Bone marrow (tissue), 2 donors: ENCODE results near the gene PUM1.
"Not testable (repeated sequence)": the region's sequence is repeated elsewhere in the genome, so short reads cannot be mapped to it uniquely, and the experiment has no call there.

Source experiments
- DNase-seq, 2 donors: peaks; one replicate each; lab custom pipeline; 2025; lab: John Stamatoyannopoulos, UW

Gene PUM1, protein sequence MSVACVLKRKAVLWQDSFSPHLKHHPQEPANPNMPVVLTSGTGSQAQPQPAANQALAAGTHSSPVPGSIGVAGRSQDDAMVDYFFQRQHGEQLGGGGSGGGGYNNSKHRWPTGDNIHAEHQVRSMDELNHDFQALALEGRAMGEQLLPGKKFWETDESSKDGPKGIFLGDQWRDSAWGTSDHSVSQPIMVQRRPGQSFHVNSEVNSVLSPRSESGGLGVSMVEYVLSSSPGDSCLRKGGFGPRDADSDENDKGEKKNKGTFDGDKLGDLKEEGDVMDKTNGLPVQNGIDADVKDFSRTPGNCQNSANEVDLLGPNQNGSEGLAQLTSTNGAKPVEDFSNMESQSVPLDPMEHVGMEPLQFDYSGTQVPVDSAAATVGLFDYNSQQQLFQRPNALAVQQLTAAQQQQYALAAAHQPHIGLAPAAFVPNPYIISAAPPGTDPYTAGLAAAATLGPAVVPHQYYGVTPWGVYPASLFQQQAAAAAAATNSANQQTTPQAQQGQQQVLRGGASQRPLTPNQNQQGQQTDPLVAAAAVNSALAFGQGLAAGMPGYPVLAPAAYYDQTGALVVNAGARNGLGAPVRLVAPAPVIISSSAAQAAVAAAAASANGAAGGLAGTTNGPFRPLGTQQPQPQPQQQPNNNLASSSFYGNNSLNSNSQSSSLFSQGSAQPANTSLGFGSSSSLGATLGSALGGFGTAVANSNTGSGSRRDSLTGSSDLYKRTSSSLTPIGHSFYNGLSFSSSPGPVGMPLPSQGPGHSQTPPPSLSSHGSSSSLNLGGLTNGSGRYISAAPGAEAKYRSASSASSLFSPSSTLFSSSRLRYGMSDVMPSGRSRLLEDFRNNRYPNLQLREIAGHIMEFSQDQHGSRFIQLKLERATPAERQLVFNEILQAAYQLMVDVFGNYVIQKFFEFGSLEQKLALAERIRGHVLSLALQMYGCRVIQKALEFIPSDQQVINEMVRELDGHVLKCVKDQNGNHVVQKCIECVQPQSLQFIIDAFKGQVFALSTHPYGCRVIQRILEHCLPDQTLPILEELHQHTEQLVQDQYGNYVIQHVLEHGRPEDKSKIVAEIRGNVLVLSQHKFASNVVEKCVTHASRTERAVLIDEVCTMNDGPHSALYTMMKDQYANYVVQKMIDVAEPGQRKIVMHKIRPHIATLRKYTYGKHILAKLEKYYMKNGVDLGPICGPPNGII

DNA sequence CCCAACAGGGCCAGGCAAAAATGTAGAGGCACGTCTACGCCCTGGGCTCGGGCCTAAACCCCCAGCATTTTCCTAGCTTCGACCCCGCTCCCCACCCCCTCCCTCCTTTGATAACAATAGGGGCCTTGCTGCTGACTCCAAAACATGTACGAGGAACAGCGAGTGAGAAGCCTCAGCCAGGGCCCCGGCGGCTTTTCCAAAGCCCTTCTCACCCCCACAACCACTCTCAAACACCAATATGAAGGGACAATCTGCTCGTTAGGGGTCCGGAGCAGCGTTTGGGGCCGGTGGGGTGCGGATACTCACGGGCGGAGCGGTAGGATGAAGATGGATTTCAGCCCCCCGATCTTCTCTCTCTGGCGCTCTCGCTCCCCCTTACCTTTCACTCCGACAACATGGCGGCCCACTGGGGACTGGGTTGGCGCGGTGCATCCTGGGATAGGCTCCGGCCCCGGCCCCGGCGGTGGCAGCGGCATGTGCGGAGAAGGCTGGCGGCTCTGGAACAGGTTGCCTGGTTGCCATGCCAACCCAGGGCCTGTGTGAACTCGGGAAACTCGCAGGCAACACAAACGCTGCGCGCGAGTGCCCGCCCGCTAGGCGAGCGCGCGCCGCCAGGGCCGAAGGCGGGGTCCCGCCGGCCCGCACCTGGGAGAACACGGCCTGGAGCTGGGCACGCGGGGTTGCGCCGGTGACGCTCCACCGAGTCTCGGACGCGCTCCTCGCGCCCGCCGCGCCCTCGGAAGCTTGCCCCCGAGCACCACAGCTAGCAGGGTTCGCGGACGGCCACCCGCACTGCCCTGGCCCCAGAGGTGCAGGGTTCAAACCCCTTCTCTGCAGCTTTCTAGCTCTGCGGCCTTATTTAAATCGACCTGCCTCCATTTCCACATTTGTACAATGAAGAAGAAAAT lies at the start of gene PUM1:
Gene PUM1, minus strand, starts transcription at position 408 of the 908 bp plus-strand sequence. CDS start 6,151 bp downstream, outside the sequence.
- peak; percentile 85 to 96 for DNase-seq

DNA sequence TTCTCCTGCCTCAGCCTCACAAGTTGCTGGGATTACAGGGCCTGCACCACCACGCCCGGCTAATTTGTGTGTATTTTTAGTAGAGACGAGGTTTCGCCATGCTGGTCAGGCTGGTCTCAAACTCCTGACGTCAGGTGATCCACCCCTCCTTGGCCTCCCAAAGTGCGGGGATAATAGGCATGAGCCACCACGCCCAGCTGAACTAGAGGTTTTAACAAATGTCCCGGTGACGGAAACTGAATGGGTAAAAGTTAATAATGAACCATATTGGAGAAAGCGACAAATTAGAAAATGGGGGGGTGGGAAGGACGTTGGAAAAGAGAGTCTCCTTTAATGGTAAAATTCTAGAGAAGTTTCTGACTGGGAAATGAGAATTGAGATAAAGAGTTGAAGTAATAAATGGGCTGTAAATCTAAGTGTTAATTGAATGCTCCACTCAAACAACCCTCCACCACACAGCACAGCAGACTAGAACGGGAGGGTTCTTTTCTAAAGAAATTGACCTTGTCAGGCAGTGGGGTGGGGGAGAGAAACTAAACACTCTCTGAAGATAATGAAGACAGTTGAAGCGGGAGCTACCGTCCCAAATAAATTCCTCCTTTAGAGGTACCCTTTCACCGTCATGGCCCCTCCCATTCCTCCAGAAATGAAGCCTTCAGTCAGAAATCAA lies 46.9 kb upstream of the PUM1 start:
- DNase-seq = no peak

DNA sequence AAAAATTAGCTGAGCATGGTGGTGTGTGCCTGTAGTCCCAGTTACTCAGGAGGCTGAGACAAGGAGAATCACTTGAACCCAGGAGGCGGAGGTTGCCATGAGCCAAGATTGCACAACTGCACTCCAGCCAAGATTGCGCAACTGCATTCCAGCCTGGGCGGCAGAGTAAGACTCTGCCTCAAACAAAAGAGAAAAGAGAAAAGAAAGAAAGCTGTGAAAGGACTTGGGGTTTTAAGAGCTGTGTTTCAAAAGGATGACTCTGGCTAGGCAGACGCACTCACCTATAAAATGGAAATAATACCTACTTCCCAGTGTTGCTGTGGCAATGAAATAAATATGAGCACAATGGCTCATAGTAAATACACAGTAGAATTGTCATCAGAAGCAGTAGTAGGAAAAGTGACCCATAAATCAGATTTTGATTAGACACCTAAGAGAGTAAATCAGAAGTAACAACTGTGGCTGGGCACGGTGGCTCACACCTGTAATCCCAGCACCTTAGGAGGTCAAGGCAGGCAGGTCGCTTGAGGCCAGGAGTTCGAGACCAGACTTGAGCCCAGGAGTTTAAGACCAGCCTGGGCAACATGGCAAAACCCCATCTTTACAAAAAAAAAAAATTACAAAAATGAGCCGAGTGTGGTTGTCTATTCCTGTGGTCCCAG lies 45.9 kb upstream of the PUM1 start:
- no peak for DNase-seq

DNA sequence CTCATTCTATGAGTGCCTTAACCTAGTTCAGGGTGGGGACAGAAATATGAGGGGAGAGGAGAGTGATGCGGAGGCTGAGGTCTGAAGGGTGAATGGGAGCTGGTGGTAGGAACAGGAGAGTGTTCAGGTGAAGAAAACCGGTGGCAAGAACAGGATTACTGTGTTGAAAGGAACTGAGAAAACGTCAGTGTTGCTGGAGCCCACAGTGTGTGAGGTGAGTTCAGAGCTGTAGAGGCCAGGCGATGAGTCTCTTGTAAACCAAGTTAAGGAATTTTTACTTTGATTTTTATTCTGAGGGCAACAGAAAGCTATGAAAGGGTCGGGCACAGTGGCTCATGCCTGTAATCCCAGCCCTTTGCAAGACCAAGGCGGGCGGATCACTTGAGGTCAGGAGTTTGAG lies 45.3 kb upstream of the PUM1 start:
- DNase-seq = no peak

DNA sequence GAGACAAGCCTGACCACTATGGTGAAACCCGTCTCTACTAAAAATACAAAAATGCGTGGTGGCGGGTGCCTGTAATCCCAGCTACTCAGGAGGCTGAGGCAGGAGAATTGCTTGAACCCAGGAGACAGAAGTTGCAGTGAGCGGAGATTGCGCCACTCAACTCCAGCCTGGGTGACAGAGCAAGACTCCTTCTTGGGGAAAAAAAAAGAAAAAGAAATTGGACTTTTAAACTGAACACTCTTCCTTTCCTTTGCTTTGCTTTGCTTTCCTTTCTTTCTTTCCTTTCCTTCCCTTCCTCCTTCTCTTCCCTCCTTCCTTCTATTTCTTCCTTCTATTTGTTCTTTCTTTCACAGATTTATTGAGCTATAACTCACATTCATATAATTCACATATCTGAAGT lies 43.3 kb upstream of the PUM1 start:
- DNase-seq = no peak

DNA sequence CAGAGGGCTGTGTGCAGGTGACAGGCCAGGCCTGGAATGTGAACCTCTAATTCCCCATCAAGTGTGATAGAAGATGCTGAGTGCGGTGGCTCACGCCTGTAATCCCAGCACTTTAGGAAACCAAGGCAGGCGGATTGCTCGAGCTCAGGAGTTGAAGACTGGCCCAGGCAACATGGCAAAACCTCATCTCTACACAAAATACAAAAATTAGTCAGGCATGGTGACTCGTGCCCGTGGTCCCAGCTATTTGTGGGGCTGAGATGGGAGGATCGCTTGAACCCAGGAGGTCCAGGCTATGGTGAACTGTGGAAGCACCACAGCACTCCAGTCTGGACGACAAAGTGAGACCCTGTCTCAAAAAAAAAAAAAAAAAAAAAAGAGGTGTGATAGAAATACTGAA lies 40.1 kb upstream of the PUM1 start:
- no peak for DNase-seq

DNA sequence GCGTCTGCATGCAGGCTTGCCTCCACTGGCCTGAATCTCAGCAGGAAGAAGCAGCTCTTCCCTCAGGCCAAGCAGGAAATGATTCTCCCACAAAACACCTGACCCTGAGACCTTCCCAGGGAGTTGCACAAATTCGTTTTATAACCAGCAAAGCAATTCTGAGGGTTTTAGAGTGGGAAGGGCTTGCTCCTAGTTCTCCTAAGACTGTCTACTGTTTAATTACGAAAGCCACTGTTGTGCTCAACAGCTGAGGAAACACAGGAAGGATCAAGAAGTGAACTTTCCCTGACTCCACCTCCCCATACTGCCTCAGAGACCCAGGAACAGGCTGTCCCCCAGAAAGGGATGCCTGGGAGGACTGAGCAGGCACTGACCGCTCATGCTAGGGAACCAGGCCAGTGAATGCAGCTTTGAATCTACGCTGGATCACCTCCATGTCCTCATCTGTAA lies 37.0 kb upstream of the PUM1 start:
- no peak for DNase-seq

DNA sequence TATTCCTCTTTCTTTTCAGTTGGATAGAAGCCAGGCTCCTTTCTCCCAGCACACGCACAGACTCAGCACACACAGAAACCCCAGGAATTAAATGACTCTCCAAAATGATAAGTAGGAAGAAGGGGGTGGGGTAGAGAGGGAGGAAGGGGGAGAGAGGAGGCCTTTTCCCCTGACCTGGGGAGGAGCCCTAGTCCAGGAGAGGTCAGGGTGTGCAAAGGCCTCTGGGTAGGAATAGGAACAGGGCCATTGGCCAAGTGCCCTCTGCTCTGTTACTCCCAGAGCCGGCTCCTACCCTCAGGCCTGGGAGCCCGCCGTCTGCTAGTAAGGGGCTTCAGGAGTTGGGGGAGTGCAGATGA lies 35.6 kb upstream of the PUM1 start:
- DNase-seq = no peak

DNA sequence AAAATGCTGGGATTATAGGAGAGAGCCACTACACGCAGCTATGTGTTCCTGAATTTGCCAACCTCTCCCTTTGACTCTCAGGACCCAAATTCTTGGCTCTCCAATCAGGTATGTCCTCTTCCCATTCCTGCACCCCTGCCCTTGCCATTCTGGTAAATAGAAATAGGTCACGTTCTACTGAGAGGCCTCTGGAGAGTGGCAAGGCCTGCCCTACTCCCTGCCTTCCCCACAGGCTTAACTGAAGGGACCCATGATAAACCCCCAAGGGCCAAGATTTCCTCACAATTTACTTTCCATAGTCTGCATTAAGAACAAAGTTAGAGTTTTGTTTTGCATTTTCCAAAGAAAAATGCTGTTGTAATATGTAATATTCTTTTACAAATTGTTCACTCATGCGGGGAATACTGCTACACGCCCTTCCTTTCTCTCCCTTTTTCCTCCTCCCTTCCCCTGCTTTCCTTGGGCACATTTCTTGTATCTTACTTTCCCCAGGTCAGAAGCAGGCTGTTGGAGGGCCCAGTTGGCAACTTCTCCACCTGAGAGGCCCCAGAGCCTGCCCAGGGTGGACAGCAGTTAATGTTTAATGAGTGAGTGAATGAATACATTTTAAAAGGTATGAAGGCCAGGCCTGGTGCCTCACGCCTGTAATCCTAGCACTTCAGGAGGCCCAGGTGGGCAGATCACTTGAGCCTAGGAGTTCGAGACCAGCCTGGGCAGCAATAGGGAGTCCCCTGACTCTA lies 33.9 kb upstream of the PUM1 start:
- DNase-seq = no peak

DNA sequence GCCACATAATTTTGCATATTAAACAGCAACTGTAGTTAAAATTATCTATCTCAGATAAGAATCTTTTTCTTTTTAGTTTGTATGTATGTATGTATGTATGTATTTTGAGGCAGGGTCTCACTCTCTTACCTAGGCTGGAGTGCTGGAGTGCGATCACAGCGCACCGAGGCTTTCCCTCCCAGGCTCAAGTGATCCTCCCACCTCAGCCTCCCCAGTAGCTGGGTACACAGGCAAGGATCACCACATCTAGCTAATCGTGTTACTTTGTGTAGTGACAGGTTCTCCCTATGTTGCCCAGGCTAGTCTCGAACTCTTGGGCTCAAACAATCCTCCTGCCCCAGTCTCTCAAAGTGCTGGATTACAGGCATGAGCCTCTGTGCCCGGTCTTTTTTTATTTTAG lies 30.5 kb upstream of the PUM1 start:
- DNase-seq = no peak

DNA sequence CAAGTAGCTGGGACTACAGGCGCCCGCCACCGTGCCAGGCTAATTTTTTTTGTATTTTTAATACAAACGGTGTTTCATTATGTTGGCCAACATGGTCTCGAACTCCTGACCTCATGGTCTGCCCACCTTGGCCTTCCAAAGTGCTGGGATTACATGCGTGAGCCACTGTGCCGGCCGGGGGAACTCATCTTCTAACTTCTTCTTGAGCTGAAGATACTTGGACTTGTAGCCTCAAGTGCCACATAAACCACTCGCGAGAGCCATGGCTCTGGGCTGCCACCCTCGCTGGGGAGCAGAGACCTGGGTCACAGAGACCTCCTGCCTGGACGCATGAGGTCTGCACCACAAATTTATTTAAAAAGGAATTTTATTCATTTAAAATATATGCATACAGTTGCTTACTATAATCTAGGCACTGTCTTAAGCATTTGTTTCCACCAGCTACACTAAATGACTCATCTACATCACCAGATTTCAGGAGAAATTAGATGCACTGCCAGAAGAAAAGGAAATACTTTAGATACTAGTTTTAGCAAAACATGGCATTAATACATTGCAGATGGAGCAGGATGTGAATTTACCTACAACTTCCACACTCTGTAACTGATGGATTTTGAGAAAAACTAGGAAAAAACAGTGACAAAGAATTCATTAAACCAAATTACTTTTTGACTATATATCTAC lies 29.9 kb upstream of the PUM1 start:
- DNase-seq = no peak

DNA sequence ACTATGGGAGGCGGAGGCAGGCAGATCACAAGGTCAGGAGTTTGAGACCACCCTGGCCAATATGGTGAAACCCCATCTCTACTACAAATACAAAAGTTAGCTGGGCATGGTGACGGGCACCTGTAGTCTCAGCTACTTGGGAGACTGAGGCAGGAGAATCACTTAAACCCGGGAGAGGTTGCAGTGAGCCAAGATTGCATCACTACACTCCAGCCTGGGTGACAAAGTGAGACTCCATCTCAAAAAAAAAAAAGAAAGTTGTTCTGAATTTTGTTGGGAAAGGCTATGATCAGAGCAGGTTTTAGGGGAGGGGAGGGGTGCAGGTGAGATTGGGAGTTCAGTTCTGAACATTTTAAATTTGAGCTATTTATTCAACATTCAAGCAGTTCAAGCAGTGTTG lies 22.6 kb upstream of the PUM1 start:
- not testable (repeated sequence) for DNase-seq

DNA sequence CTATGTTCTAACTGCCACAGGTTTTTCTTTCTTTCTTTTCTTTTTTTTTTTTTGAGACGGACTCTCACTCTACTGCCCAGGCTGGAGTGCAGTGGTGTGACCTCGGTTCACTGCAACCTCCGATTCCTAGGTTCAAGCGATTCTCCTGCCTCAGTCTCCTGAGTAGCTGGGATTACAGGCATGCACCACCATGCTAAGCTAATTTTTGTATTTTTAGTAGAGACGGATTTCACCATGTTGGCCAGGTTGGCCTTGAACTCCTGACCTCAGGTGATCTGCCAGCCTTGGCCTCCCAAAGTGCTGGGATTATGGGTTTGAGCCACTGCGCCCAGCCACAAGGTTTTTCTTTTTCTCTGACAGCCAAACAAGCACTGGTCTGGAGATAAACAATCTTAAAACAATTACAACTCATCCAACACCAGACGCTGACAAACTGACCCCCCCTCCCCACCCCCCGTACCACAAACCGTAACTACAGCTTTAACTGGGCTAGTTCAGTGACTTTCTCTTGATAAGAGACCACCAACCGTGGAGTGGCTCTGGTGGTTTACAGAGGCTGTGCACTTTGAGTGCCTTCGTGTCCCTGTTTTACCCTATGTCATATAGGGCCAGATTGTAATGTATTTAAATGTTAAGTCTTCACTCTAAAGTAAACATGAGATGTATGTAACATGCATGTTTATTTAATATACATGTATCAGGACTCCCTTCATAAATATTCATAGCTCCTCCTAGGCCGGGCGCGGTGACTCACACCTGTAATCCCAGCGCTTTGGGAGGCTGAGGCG lies 19.5 kb upstream of the PUM1 start:
- DNase-seq = no peak

DNA sequence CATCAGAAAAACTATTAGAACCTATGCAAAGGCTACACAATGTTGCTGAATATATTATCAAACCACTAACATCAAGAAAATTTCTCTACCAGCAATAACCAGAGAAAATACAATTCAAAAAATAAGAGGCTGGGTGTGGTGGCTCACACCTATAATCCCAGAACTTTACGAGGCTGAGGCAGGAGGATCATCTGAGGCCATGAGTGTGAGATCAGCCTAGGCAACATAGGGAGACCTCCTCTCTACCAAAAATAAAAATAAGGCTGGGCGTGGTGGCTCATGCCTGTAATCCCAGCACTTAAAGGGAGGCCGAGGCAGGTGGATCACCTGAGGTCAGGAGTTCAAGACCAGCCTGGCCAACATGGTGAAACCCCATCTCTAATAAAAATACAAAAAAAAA lies 16.9 kb upstream of the PUM1 start:
- no peak for DNase-seq

DNA sequence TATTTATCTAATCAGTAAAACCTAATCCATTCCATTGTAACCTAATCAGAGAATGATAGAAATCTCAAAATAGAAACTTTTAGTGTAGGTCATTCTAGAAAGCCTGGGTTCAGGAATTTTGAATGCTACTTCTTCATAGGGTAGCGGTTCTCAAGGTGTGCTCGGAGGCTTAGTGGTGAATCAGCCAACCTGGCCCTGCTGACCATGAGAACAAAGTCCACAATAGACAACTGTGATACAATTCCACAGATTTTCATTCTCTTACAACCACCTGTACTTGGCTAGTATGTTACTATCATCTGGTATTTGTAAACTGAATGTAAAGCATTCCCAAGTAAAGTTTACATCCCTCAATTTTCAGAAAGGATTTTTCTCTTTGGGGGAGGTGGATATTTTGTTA lies 7.5 kb upstream of the PUM1 start:
- DNase-seq = no peak

DNA sequence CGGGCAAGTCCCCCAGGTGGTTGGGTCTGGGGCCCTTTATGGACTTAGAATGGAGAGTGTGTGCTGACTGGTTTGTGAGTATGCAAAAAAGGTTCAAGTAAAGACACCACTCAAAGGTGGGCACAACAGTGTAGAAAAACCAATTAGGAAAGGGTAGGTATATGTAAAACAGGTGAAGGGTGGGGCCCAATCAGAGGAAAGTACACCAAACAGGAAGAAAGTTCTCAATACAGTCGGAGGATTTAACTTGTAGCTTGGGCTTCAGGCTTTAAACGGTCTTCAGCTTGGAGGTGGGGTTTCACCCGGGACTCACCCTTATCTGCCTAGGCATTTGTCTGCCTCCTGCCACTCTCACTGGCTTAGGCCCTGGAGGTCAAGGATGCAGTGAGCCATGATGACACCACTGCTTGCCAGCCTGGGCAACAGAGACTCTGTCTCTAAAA lies 6.8 kb upstream of the PUM1 start:
- no peak for DNase-seq

DNA sequence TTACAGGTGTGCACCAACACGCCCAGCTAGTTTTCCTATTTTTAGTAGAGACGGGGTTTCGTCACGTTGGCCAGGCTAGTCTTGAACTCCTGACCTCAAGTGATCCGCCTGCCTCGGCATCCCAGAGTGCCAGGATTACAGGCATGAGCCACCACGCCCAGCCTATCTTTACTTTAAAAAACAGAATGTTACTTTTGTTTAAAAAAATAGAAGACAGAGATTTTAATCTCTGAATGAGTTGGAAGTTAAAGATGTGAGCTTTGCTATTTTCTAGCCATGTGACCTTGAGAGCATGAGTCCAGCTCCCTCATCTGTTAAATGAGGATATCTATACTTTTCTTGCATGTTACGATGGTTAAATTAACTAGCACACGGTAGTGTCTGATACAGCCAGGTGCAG lies 3.9 kb upstream of the PUM1 start:
- DNase-seq = no peak

DNA sequence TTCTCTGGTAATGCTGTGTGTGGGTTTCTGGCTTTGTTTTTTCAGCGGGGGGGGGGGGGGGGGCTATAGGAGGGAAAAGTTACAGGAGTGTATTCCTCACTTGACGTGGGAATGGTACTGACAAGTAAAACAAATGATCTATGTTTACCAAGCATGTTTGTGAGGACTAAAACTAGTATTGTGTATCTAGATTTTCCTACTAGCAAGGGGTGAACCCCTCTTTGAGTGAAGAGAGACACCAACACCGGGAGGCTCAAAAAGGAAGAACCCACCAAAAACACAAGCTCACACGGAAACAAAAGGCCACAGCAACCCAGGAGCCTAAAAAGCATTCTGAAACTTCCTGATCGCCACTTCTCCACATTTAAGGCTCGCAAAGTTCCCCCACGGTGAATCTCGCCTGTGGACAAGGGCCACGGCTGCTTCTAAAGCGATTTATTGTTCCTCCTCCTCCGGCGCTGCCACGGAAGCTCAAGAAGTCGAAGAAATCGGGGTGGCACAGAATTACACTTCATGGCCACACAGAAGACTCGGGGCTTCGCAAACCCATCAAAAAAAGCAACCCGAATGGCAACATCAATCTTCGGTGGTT lies 703 bp downstream of the PUM1 start:
- DNase-seq = peak; percentile 16 to 73
